ENCODE results near the gene POU2F2. TPM values are rescaled to one million over a fixed set of nuclear protein-coding genes. Genes with fewer than 3 reads are reported as not detected.

The POU2F2 gene
- total and polyA plus RNA-seq, 2 experiments from 2014 or later: 2.3 to 4.6 TPM

GRCh38 chr19:42117076-42117475 lies 15.2 kb downstream of the POU2F2 start:
- H4K20me1 ChIP-seq (replicated peaks; ENCODE audit: insufficient read depth): no peaks in the 10 kb centered on the region
- ATAC-seq: no peak

More at GRCh38 chr19:42117076-42117475, 15.2 kb downstream of the POU2F2 start:
- Mint-ChIP-seq H3K36me3 (ENCODE audit: low read depth) (no peaks in the 10 kb centered on the region; the same call in 2 of the 3 replicates), H3K4me1 (peaks cover 34% of the 10 kb centered on the region), H3K9me3 (no peaks in the 10 kb centered on the region), H3K4me3 (no peak overlapping the region), H3K27me3 (ENCODE audit: insufficient read depth, low read depth, poor library complexity) (peaks cover 22% of the 10 kb centered on the region), H3K27ac (no peak overlapping the region)
- Histone ChIP-seq H3K79me2 (replicated peaks; ENCODE audit: insufficient read depth) (no peaks in the 10 kb centered on the region), H3F3A (replicated peaks; ENCODE audit: low read depth) (no peaks in the 10 kb centered on the region; the same call in 1 of the 2 replicates), H3K4me3 (no peak overlapping the region), H3K36me3 (ENCODE audit: insufficient read depth) (no peaks in the 10 kb centered on the region), H3K4me1 (ENCODE audit: insufficient read depth) (peaks cover 22% of the 10 kb centered on the region), H3K9me2 (ENCODE audit: insufficient read depth) (no peaks in the 10 kb centered on the region), H2AFZ (no peak overlapping the region), H3K4me2 (no peak overlapping the region), H3K27me3 (ENCODE audit: insufficient read depth) (no peaks in the 10 kb centered on the region), H3K27ac (ENCODE audit: low read depth) (no peak overlapping the region)
- no peak for DNase-seq (ENCODE audit: low spot score)
- TF ChIP-seq CREB1 (CRISPR knock-in tag; IDR thresholded peaks at IDR 0.05; ENCODE audit: low read depth): no peak
- TF ChIP-seq EZH2 (IDR thresholded peaks at IDR 0.05; ENCODE audit: low read depth, unreplicated experiment): no peak
- no peak for TF ChIP-seq ZNF462 (CRISPR knock-in tag; IDR thresholded peaks at IDR 0.05)
- no peak for TF ChIP-seq POLR2AphosphoS5 (IDR thresholded peaks at IDR 0.05; ENCODE audit: low read depth)
- TF ChIP-seq CTCF (conservative IDR thresholded peaks at IDR 0.05; ENCODE audit: low read depth in 2 of 2): no peak
- no peak for TF ChIP-seq ZNF114 (CRISPR knock-in tag; IDR thresholded peaks at IDR 0.05)
- TF ChIP-seq EZH2phosphoT487 (IDR thresholded peaks at IDR 0.05; ENCODE audit: unreplicated experiment): no peak
- no peak for TF ChIP-seq ETS1 (IDR thresholded peaks at IDR 0.05)
- TF ChIP-seq JUNB (IDR thresholded peaks at IDR 0.05; ENCODE audit: unreplicated experiment): no peak
- TF ChIP-seq REST (IDR thresholded peaks at IDR 0.05; ENCODE audit: unreplicated experiment): no peak
- no peak for TF ChIP-seq STAT1 (IDR thresholded peaks at IDR 0.05; ENCODE audit: unreplicated experiment)
- no peak for TF ChIP-seq NANOG (IDR thresholded peaks at IDR 0.05; ENCODE audit: borderline replicate concordance)
- no peak for TF ChIP-seq ZNF331 (CRISPR knock-in tag; IDR thresholded peaks at IDR 0.05; ENCODE audit: low read depth)

All from GM23338 (cell line).